ENCODE measurements around the gene ITGBL1.

DNA sequence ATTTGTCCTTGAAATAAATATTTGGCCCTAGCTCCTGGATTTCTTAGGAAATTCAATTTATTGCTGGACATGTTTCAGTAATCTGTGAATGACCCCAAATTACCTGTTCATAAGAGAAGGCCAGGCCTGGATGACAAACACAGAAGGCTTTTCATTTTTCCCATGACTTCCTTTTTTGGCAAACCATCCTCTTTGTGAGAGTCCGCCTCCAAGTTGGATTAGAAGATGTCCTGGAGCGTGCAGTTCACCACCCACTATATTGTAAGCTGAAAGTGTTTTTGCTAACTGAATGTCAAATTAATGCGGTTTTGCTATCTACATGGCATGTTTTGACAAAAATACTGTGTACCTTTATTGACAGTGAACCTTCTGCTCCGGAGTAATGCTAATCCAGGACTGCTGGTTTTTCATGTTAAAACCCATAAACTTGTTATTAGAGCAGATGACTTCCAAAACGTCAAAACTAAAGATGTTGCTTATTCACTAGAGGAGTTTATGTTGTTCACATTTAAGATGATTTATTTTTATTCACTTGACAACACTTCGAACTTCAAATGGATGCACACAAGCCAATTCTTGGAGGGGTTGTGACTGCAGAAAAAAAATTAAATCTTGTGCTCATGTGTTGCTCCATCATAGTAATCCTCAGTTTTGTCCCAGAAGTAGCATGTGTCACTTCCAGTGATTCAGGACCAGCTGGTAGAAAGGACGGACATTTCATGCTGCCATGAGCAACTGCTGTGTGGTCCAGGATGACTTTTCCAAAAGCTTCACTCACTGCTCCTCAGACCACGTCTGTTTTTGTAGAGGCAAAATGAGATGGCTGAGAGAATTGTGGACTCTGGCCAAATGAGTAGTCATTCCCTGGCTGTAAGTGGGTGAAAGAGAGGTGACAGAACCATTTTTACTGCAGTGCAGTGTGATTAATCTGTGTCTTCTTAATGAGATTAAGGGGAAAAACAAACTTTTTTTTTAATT is 71.0 kb downstream of the ITGBL1 start:
- TF ChIP-seq, protein P1, sequence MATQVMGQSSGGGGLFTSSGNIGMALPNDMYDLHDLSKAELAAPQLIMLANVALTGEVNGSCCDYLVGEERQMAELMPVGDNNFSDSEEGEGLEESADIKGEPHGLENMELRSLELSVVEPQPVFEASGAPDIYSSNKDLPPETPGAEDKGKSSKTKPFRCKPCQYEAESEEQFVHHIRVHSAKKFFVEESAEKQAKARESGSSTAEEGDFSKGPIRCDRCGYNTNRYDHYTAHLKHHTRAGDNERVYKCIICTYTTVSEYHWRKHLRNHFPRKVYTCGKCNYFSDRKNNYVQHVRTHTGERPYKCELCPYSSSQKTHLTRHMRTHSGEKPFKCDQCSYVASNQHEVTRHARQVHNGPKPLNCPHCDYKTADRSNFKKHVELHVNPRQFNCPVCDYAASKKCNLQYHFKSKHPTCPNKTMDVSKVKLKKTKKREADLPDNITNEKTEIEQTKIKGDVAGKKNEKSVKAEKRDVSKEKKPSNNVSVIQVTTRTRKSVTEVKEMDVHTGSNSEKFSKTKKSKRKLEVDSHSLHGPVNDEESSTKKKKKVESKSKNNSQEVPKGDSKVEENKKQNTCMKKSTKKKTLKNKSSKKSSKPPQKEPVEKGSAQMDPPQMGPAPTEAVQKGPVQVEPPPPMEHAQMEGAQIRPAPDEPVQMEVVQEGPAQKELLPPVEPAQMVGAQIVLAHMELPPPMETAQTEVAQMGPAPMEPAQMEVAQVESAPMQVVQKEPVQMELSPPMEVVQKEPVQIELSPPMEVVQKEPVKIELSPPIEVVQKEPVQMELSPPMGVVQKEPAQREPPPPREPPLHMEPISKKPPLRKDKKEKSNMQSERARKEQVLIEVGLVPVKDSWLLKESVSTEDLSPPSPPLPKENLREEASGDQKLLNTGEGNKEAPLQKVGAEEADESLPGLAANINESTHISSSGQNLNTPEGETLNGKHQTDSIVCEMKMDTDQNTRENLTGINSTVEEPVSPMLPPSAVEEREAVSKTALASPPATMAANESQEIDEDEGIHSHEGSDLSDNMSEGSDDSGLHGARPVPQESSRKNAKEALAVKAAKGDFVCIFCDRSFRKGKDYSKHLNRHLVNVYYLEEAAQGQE (tag by site-specific recombination; IDR thresholded peaks at IDR 0.05) = no peak
- TF ChIP-seq, protein P2, sequence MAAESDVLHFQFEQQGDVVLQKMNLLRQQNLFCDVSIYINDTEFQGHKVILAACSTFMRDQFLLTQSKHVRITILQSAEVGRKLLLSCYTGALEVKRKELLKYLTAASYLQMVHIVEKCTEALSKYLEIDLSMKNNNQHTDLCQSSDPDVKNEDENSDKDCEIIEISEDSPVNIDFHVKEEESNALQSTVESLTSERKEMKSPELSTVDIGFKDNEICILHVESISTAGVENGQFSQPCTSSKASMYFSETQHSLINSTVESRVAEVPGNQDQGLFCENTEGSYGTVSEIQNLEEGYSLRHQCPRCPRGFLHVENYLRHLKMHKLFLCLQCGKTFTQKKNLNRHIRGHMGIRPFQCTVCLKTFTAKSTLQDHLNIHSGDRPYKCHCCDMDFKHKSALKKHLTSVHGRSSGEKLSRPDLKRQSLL (tag by site-specific recombination; IDR thresholded peaks at IDR 0.05) = no peak
- TF ChIP-seq SALL2 (tag by site-specific recombination; IDR thresholded peaks at IDR 0.05; ENCODE audit: borderline replicate concordance) = no peak
- TF ChIP-seq ZNF426 (tag by site-specific recombination; IDR thresholded peaks at IDR 0.05) = no peak
- TF ChIP-seq ZNF473 (tag by site-specific recombination; IDR thresholded peaks at IDR 0.05) = no peak
- TF ChIP-seq, protein P3, sequence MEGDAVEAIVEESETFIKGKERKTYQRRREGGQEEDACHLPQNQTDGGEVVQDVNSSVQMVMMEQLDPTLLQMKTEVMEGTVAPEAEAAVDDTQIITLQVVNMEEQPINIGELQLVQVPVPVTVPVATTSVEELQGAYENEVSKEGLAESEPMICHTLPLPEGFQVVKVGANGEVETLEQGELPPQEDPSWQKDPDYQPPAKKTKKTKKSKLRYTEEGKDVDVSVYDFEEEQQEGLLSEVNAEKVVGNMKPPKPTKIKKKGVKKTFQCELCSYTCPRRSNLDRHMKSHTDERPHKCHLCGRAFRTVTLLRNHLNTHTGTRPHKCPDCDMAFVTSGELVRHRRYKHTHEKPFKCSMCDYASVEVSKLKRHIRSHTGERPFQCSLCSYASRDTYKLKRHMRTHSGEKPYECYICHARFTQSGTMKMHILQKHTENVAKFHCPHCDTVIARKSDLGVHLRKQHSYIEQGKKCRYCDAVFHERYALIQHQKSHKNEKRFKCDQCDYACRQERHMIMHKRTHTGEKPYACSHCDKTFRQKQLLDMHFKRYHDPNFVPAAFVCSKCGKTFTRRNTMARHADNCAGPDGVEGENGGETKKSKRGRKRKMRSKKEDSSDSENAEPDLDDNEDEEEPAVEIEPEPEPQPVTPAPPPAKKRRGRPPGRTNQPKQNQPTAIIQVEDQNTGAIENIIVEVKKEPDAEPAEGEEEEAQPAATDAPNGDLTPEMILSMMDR (tag by site-specific recombination; IDR thresholded peaks at IDR 0.05) = no peak
- no peak for TF ChIP-seq ZBTB7A (tag by site-specific recombination; IDR thresholded peaks at IDR 0.05; ENCODE audit: low read depth)

Measured in HEK293 (cell line).